ENCODE data around the gene FAM124B.

Gene FAM124B

GRCh38 chr2:224354632-224355211 lies 47.2 kb downstream of the FAM124B start:
- FAIRE-seq (no peak), DNase-seq (ENCODE audit: insufficient read length, low spot score) (no peak)
- TF ChIP-seq PAX5 (IDR thresholded peaks at IDR 0.05; ENCODE audit: insufficient read depth, low read length, severe bottlenecking) (no peak), SPI1 (IDR thresholded peaks at IDR 0.05; ENCODE audit: low read depth, low read length) (no peak), TAF1 (IDR thresholded peaks at IDR 0.05; ENCODE audit: low read depth, low read length) (no peak), POLR2A (IDR thresholded peaks at IDR 0.05; ENCODE audit: low read depth, low read length) (no peak), POU2F2 (IDR thresholded peaks at IDR 0.05; ENCODE audit: low read depth, low read length) (no peak)

- FAIRE-seq, result no peak
- no peak for TF ChIP-seq PAX5 (IDR thresholded peaks at IDR 0.05; ENCODE audit: insufficient read depth, low read length, severe bottlenecking)
- TF ChIP-seq POLR2AphosphoS5 (IDR thresholded peaks at IDR 0.05; ENCODE audit: low read depth, low read length), result no peak
- TF ChIP-seq SPI1 (IDR thresholded peaks at IDR 0.05; ENCODE audit: low read depth, low read length), result no peak
- TF ChIP-seq POLR2A (IDR thresholded peaks at IDR 0.05; ENCODE audit: low read depth, low read length), result no peak
- no peak for TF ChIP-seq TAF1 (IDR thresholded peaks at IDR 0.05; ENCODE audit: low read depth, low read length)
- TF ChIP-seq POU2F2 (IDR thresholded peaks at IDR 0.05; ENCODE audit: low read depth, low read length), result no peak
Observed at GRCh38 chr2:224350703-224351102, 51.2 kb downstream of the FAM124B start.

GRCh38 chr2:224349396-224349795 lies 52.5 kb downstream of the FAM124B start:
- DNase-seq (ENCODE audit: insufficient read length, low spot score) (no peak), FAIRE-seq (no peak)
- TF ChIP-seq TAF1 (IDR thresholded peaks at IDR 0.05; ENCODE audit: low read depth, low read length) (no peak), POU2F2 (IDR thresholded peaks at IDR 0.05; ENCODE audit: low read depth, low read length) (no peak), POLR2A (IDR thresholded peaks at IDR 0.05; ENCODE audit: low read depth, low read length) (no peak), SPI1 (IDR thresholded peaks at IDR 0.05; ENCODE audit: low read depth, low read length) (no peak), PAX5 (IDR thresholded peaks at IDR 0.05; ENCODE audit: insufficient read depth, low read length, severe bottlenecking) (no peak), POLR2AphosphoS5 (IDR thresholded peaks at IDR 0.05; ENCODE audit: low read depth, low read length) (no peak)

More at GRCh38 chr2:224350703-224351102, 51.2 kb downstream of the FAM124B start:
- no peak for DNase-seq (ENCODE audit: insufficient read length, low spot score)

- no peak for TF ChIP-seq PAX5 (IDR thresholded peaks at IDR 0.05; ENCODE audit: insufficient read depth, low read length, severe bottlenecking)
- FAIRE-seq, result no peak
- no peak for DNase-seq (ENCODE audit: insufficient read length, low spot score)
Observed at GRCh38 chr2:224347176-224348051, 54.5 kb downstream of the FAM124B start.

- no peak for FAIRE-seq
- no peak for DNase-seq (ENCODE audit: insufficient read length, low spot score)
- TF ChIP-seq SPI1 (IDR thresholded peaks at IDR 0.05; ENCODE audit: low read depth, low read length) (no peak), TAF1 (IDR thresholded peaks at IDR 0.05; ENCODE audit: low read depth, low read length) (no peak), POLR2A (IDR thresholded peaks at IDR 0.05; ENCODE audit: low read depth, low read length) (no peak), POLR2AphosphoS5 (IDR thresholded peaks at IDR 0.05; ENCODE audit: low read depth, low read length) (no peak), PAX5 (IDR thresholded peaks at IDR 0.05; ENCODE audit: insufficient read depth, low read length, severe bottlenecking) (no peak), POU2F2 (IDR thresholded peaks at IDR 0.05; ENCODE audit: low read depth, low read length) (no peak)
Observed at GRCh38 chr2:224345492-224345891, 56.4 kb downstream of the FAM124B start.

GRCh38 chr2:224343226-224343625 lies 58.7 kb downstream of the FAM124B start:
- TF ChIP-seq POU2F2 (IDR thresholded peaks at IDR 0.05; ENCODE audit: low read depth, low read length) (no peak), PAX5 (IDR thresholded peaks at IDR 0.05; ENCODE audit: insufficient read depth, low read length, severe bottlenecking) (no peak), POLR2A (IDR thresholded peaks at IDR 0.05; ENCODE audit: low read depth, low read length) (no peak), SPI1 (IDR thresholded peaks at IDR 0.05; ENCODE audit: low read depth, low read length) (no peak), TAF1 (IDR thresholded peaks at IDR 0.05; ENCODE audit: low read depth, low read length) (no peak), POLR2AphosphoS5 (IDR thresholded peaks at IDR 0.05; ENCODE audit: low read depth, low read length) (no peak)
- DNase-seq (ENCODE audit: insufficient read length, low spot score), result no peak
- FAIRE-seq, result no peak

- FAIRE-seq (no peak), DNase-seq (ENCODE audit: insufficient read length, low spot score) (no peak)
- TF ChIP-seq POU2F2 (IDR thresholded peaks at IDR 0.05; ENCODE audit: low read depth, low read length) (no peak), SPI1 (IDR thresholded peaks at IDR 0.05; ENCODE audit: low read depth, low read length) (no peak), TAF1 (IDR thresholded peaks at IDR 0.05; ENCODE audit: low read depth, low read length) (no peak), PAX5 (IDR thresholded peaks at IDR 0.05; ENCODE audit: insufficient read depth, low read length, severe bottlenecking) (no peak), POLR2A (IDR thresholded peaks at IDR 0.05; ENCODE audit: low read depth, low read length) (no peak), POLR2AphosphoS5 (IDR thresholded peaks at IDR 0.05; ENCODE audit: low read depth, low read length) (no peak)
Observed at GRCh38 chr2:224335991-224336390, 65.9 kb downstream of the FAM124B start.

GRCh38 chr2:224334726-224335125 lies 67.2 kb downstream of the FAM124B start:
- no peak for DNase-seq (ENCODE audit: insufficient read length, low spot score)
- FAIRE-seq, result no peak
- no peak for TF ChIP-seq POLR2A (IDR thresholded peaks at IDR 0.05; ENCODE audit: low read depth, low read length)
- no peak for TF ChIP-seq TAF1 (IDR thresholded peaks at IDR 0.05; ENCODE audit: low read depth, low read length)
- no peak for TF ChIP-seq POU2F2 (IDR thresholded peaks at IDR 0.05; ENCODE audit: low read depth, low read length)
- no peak for TF ChIP-seq PAX5 (IDR thresholded peaks at IDR 0.05; ENCODE audit: insufficient read depth, low read length, severe bottlenecking)

GRCh38 chr2:224333726-224334482 lies 68.0 kb downstream of the FAM124B start:
- DNase-seq (ENCODE audit: insufficient read length, low spot score) (no peak), FAIRE-seq (no peak)
- TF ChIP-seq PAX5 (IDR thresholded peaks at IDR 0.05; ENCODE audit: insufficient read depth, low read length, severe bottlenecking) (no peak), POLR2A (IDR thresholded peaks at IDR 0.05; ENCODE audit: low read depth, low read length) (no peak), TAF1 (IDR thresholded peaks at IDR 0.05; ENCODE audit: low read depth, low read length) (no peak), SPI1 (IDR thresholded peaks at IDR 0.05; ENCODE audit: low read depth, low read length) (no peak), POU2F2 (IDR thresholded peaks at IDR 0.05; ENCODE audit: low read depth, low read length) (no peak), POLR2AphosphoS5 (IDR thresholded peaks at IDR 0.05; ENCODE audit: low read depth, low read length) (no peak)

Measured in GM12891 (cell line).